ENCODE data around the gene WNT2B. TPM values are rescaled to one million over a fixed set of nuclear protein-coding genes. Genes with fewer than 3 reads are reported as not detected.

Gene WNT2B
- polyA plus RNA-seq, 1 of the 3 experiments (the other 2 are of a cell fraction) = 4.3 TPM

DNA sequence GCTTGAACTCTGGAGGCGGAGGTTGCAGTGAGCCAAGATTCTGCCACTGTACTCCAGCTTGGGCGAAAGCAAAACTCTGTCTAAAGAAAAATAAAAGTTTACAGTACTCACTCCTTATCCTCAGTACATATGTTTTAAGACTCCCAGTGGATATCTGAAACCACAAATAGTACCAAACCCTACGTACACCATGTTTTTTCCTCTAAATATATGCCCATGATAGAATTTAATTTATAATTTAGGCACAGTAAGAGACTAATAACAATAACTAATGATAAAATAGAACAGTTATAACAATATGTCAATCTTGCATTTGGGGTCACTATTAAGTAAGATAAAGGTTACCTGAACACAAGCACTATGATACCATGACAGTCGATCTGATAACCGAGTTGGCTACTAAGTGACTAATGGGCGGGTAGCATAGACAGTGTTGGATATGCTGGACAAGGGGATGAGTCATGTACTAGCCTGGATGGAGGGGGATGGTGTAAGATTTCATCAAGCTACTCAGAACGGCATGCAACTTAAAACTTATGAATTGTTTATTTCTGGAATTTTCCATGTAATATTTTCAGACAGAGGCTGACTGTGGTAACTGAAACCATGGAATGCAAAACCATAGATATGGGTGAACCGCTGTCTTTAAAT lies 66.5 kb downstream of the WNT2B start (continued):
- TF ChIP-seq USF1 (IDR thresholded peaks at IDR 0.05; ENCODE audit: borderline replicate concordance, low read depth) (no peak), RXRA (IDR thresholded peaks at IDR 0.05; ENCODE audit: borderline replicate concordance, low read depth) (peak; percentile 55; the same call in 1 of the 2 replicates), RAD21 (IDR thresholded peaks at IDR 0.05; ENCODE audit: low read length) (no peak), TEAD4 (IDR thresholded peaks at IDR 0.05; ENCODE audit: borderline replicate concordance, insufficient read depth) (peak; percentile 44; the same call in 1 of the 2 replicates), ELF1 (IDR thresholded peaks at IDR 0.05) (no peak), GATA2 (CRISPR knock-in tag; IDR thresholded peaks at IDR 0.05) (no peak), MEF2A (IDR thresholded peaks at IDR 0.05; ENCODE audit: borderline replicate concordance, low read depth) (no peak), NRF1 (IDR thresholded peaks at IDR 0.05; ENCODE audit: low read depth, low read length) (no peak), TCF12 (IDR thresholded peaks at IDR 0.05) (peak; percentile 82), SIN3A (IDR thresholded peaks at IDR 0.05; ENCODE audit: borderline replicate concordance, low read depth, low read length) (0 out of 2 replicates have a peak, but pooled peaks have one; percentile 21), NFIC (IDR thresholded peaks at IDR 0.05; ENCODE audit: borderline replicate concordance) (peak; percentile 70; the same call in 1 of the 2 replicates), FOXM1 (IDR thresholded peaks at IDR 0.05; ENCODE audit: low read depth) (peak; percentile 62), FOXJ3 (CRISPR knock-in tag; IDR thresholded peaks at IDR 0.05) (no peak), GABPA (IDR thresholded peaks at IDR 0.05; ENCODE audit: low read depth) (no peak)

- no peaks in the 10 kb centered on the region; the same call in 1 of the 2 replicates for H3K79me2 ChIP-seq (ENCODE audit: insufficient read depth)
- H3K9me2 ChIP-seq = no peaks in the 10 kb centered on the region
- H3K4me1 ChIP-seq (ENCODE audit: control insufficient read depth in 1 of 2, insufficient read depth in 2 of 2, low read depth in 1 of 2, low read length in 1 of 2) = peaks cover 0 to 12% of the 10 kb centered on the region in 2 experiments; a peak in 1 of 4 replicates
- no peak for DNase-seq
- WGBS (ENCODE audit: low lambda C conversion rate) = 71% methylated on average over 2 of the region's 3 CpGs
- peaks cover 15 to 53% of the 10 kb centered on the region in 2 experiments for H3K36me3 ChIP-seq (replicated peaks in 1 of 2; ENCODE audit: control insufficient read depth in 1 of 2, insufficient read depth in 2 of 2, low read length in 1 of 2)
- TF ChIP-seq EZH2phosphoT487 (IDR thresholded peaks at IDR 0.05; ENCODE audit: borderline replicate concordance, low read depth) (no peak), TEAD4 (IDR thresholded peaks at IDR 0.05; ENCODE audit: borderline replicate concordance, insufficient read depth) (no peak), TAF1 (IDR thresholded peaks at IDR 0.05; ENCODE audit: borderline replicate concordance, low read depth, low read length) (no peak), TCF12 (IDR thresholded peaks at IDR 0.05) (no peak), ZBTB33 (IDR thresholded peaks at IDR 0.05; ENCODE audit: borderline replicate concordance, low read depth) (no peak), CHD2 (IDR thresholded peaks at IDR 0.05; ENCODE audit: low read length, partially characterized antibody) (no peak), USF2 (IDR thresholded peaks at IDR 0.05; ENCODE audit: borderline replicate concordance, low read depth, low read length) (no peak)
- TF ChIP-seq, protein P1, sequence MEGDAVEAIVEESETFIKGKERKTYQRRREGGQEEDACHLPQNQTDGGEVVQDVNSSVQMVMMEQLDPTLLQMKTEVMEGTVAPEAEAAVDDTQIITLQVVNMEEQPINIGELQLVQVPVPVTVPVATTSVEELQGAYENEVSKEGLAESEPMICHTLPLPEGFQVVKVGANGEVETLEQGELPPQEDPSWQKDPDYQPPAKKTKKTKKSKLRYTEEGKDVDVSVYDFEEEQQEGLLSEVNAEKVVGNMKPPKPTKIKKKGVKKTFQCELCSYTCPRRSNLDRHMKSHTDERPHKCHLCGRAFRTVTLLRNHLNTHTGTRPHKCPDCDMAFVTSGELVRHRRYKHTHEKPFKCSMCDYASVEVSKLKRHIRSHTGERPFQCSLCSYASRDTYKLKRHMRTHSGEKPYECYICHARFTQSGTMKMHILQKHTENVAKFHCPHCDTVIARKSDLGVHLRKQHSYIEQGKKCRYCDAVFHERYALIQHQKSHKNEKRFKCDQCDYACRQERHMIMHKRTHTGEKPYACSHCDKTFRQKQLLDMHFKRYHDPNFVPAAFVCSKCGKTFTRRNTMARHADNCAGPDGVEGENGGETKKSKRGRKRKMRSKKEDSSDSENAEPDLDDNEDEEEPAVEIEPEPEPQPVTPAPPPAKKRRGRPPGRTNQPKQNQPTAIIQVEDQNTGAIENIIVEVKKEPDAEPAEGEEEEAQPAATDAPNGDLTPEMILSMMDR (IDR thresholded peaks at IDR 0.05) = no peak
- TF ChIP-seq, protein P2, sequence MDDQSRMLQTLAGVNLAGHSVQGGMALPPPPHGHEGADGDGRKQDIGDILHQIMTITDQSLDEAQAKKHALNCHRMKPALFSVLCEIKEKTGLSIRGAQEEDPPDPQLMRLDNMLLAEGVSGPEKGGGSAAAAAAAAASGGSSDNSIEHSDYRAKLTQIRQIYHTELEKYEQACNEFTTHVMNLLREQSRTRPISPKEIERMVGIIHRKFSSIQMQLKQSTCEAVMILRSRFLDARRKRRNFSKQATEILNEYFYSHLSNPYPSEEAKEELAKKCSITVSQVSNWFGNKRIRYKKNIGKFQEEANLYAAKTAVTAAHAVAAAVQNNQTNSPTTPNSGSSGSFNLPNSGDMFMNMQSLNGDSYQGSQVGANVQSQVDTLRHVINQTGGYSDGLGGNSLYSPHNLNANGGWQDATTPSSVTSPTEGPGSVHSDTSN (IDR thresholded peaks at IDR 0.05) = no peak
- H3K9me3 ChIP-seq = no peaks in the 10 kb centered on the region
- no peaks in the 10 kb centered on the region for H4K20me1 ChIP-seq (ENCODE audit: insufficient read depth)
- no peak overlapping the region for H3K9ac ChIP-seq
- no peak overlapping the region for H2AFZ ChIP-seq (ENCODE audit: low read depth)
- H3K4me3 ChIP-seq (ENCODE audit: low read depth in 2 of 2, low read length in 1 of 2) = no peak overlapping the region
- peak overlapping the region in 1 of 2 experiments; percentile 57; a peak in 3 of 4 replicates for H3K27ac ChIP-seq (ENCODE audit: low read depth in 2 of 2, low read length in 1 of 2)
- H3K4me2 ChIP-seq = peak overlapping the region; percentile 2; the same call in 1 of the 2 replicates
- POLR2A ChIA-PET = no interaction called here
- H3F3A ChIP-seq (replicated peaks; ENCODE audit: insufficient read depth) = peaks cover 19% of the 10 kb centered on the region
- no peaks in the 10 kb centered on the region for H3K27me3 ChIP-seq (ENCODE audit: insufficient read depth)
- CTCF ChIA-PET = interaction anchor here (0.8 kb wide), 1 partner anchor 14 kb away, joined by 3 read pairs; no protein-coding TSS in a partner anchor
Observed at GRCh38 chr1:112576240-112576639, 67.5 kb downstream of the WNT2B start.
